Measurements from ENCODE around the gene CARD19.

- TF ChIP-seq CTCF (IDR thresholded peaks at IDR 0.05) (no peak), POLR2A (IDR thresholded peaks at IDR 0.05) (no peak)
Observed at GRCh38 chr9:93054758-93055704, 41.0 kb upstream of the CARD19 start.

All from breast epithelium (tissue), 3 donors.